ENCODE measurements around the gene IL5. TPM values are rescaled to one million over a fixed set of nuclear protein-coding genes. Genes with fewer than 3 reads are reported as not detected.

Gene IL5
- total and polyA plus RNA-seq, 2 donors (not counting 1 experiment from before 2014, with no cell fraction given) = not detected

GRCh38 chr5:132504746-132505145 lies 38.6 kb downstream of the IL5 start:
- H3K9ac ChIP-seq (ENCODE audit: insufficient read depth, low read length) = no peak overlapping the region

GRCh38 chr5:132503244-132503643 lies 40.1 kb downstream of the IL5 start:
- TF ChIP-seq EZH2 (IDR thresholded peaks at IDR 0.05; ENCODE audit: low read length, missing control alignments) = no peak
- no peak for TF ChIP-seq CTCF (conservative IDR thresholded peaks at IDR 0.05 in 1 of 2, IDR thresholded peaks at IDR 0.05 in 1 of 2; ENCODE audit: low read depth in 1 of 2, low read length in 2 of 2)
- H3K79me2 ChIP-seq (ENCODE audit: control insufficient read depth, insufficient read depth, low read length) = no peaks in the 10 kb centered on the region
- no peaks in the 10 kb centered on the region for H3K27me3 ChIP-seq (ENCODE audit: control insufficient read depth, insufficient read depth, low read length)
- no peaks in the 10 kb centered on the region for H3K9me3 ChIP-seq (ENCODE audit: control insufficient read depth, insufficient read depth, low read depth, low read length)
- H3K27ac ChIP-seq (ENCODE audit: insufficient read depth, low read length) = no peak overlapping the region
- no peak overlapping the region for H2AFZ ChIP-seq (ENCODE audit: low read length)
- no peaks in the 10 kb centered on the region for H4K20me1 ChIP-seq (ENCODE audit: control insufficient read depth, extremely low read depth, insufficient read depth, low read length)
- DNase-seq (ENCODE audit: low read depth in 2 of 2) = no peak
- H3K4me2 ChIP-seq (ENCODE audit: extremely low read depth, insufficient read depth, low read length) = no peak overlapping the region
- no peaks in the 10 kb centered on the region for H3K36me3 ChIP-seq (ENCODE audit: control insufficient read depth, insufficient read depth, low read length)
- no peak overlapping the region for H3K4me3 ChIP-seq (replicated peaks in 1 of 4; ENCODE audit: control extremely low read depth in 1 of 4, insufficient read depth in 1 of 4, low read depth in 3 of 4, low read length in 4 of 4)
- no peak overlapping the region for H3K9ac ChIP-seq (ENCODE audit: insufficient read depth, low read length)
- H3K4me1 ChIP-seq (ENCODE audit: control insufficient read depth, extremely low read depth, insufficient read depth, low read length) = peaks cover 32% of the 10 kb centered on the region

More at GRCh38 chr5:132504746-132505145, 38.6 kb downstream of the IL5 start:
- H3K9me3 ChIP-seq (ENCODE audit: control insufficient read depth, insufficient read depth, low read depth, low read length) = no peaks in the 10 kb centered on the region
- H3K27ac ChIP-seq (ENCODE audit: insufficient read depth, low read length) = no peak overlapping the region
- no peaks in the 10 kb centered on the region for H3K79me2 ChIP-seq (ENCODE audit: control insufficient read depth, insufficient read depth, low read length)
- H3K4me1 ChIP-seq (ENCODE audit: control insufficient read depth, extremely low read depth, insufficient read depth, low read length) = peaks cover 28% of the 10 kb centered on the region
- no peaks in the 10 kb centered on the region for H4K20me1 ChIP-seq (ENCODE audit: control insufficient read depth, extremely low read depth, insufficient read depth, low read length)
- no peaks in the 10 kb centered on the region for H3K27me3 ChIP-seq (ENCODE audit: control insufficient read depth, insufficient read depth, low read length)
- H3K36me3 ChIP-seq (ENCODE audit: control insufficient read depth, insufficient read depth, low read length) = no peaks in the 10 kb centered on the region
- no peak overlapping the region for H3K4me2 ChIP-seq (ENCODE audit: extremely low read depth, insufficient read depth, low read length)
- TF ChIP-seq CTCF (conservative IDR thresholded peaks at IDR 0.05 in 1 of 2, IDR thresholded peaks at IDR 0.05 in 1 of 2; ENCODE audit: low read depth in 1 of 2, low read length in 2 of 2) = no peak
- no peak for TF ChIP-seq EZH2 (IDR thresholded peaks at IDR 0.05; ENCODE audit: low read length, missing control alignments)
- H3K4me3 ChIP-seq (replicated peaks in 1 of 4; ENCODE audit: control extremely low read depth in 1 of 4, insufficient read depth in 1 of 4, low read depth in 3 of 4, low read length in 4 of 4) = no peak overlapping the region
- no peak for DNase-seq (ENCODE audit: low read depth in 2 of 2)
- H2AFZ ChIP-seq (ENCODE audit: low read length) = no peak overlapping the region

- Histone ChIP-seq H3K4me1 (ENCODE audit: control insufficient read depth, extremely low read depth, insufficient read depth, low read length) (peaks cover 40% of the 10 kb centered on the region), H3K9me3 (ENCODE audit: control insufficient read depth, insufficient read depth, low read depth, low read length) (no peaks in the 10 kb centered on the region), H3K4me3 (replicated peaks in 1 of 4; ENCODE audit: control extremely low read depth in 1 of 4, insufficient read depth in 1 of 4, low read depth in 3 of 4, low read length in 4 of 4) (no peak overlapping the region), H3K36me3 (ENCODE audit: control insufficient read depth, insufficient read depth, low read length) (no peaks in the 10 kb centered on the region), H3K4me2 (ENCODE audit: extremely low read depth, insufficient read depth, low read length) (no peak overlapping the region), H3K27me3 (ENCODE audit: control insufficient read depth, insufficient read depth, low read length) (no peaks in the 10 kb centered on the region), H3K27ac (ENCODE audit: insufficient read depth, low read length) (peak overlapping the region; percentile 17), H2AFZ (ENCODE audit: low read length) (peak overlapping the region; percentile 8), H3K79me2 (ENCODE audit: control insufficient read depth, insufficient read depth, low read length) (no peaks in the 10 kb centered on the region), H4K20me1 (ENCODE audit: control insufficient read depth, extremely low read depth, insufficient read depth, low read length) (no peaks in the 10 kb centered on the region), H3K9ac (ENCODE audit: insufficient read depth, low read length) (no peak overlapping the region)
- DNase-seq (ENCODE audit: low read depth in 2 of 2) = peak in 1 of 2 donors; percentile 45
- no peak for TF ChIP-seq CTCF (conservative IDR thresholded peaks at IDR 0.05 in 1 of 2, IDR thresholded peaks at IDR 0.05 in 1 of 2; ENCODE audit: low read depth in 1 of 2, low read length in 2 of 2)
- TF ChIP-seq EZH2 (IDR thresholded peaks at IDR 0.05; ENCODE audit: low read length, missing control alignments) = no peak
Observed at GRCh38 chr5:132501961-132502931, 41.1 kb downstream of the IL5 start.

Data from fibroblast of lung (primary cell).